AML-193 (cell line): ENCODE measurements around the gene HOXB7.

Experiments
- DNase-seq, 2 experiments: peaks; one replicate each; lab custom pipeline; 2025; lab: John Stamatoyannopoulos, UW

Gene HOXB7

GRCh38 chr17:48636177-48637018, 25.6 kb upstream of the HOXB7 start:
- DNase-seq = peak; percentile 86 to 91

DNA sequence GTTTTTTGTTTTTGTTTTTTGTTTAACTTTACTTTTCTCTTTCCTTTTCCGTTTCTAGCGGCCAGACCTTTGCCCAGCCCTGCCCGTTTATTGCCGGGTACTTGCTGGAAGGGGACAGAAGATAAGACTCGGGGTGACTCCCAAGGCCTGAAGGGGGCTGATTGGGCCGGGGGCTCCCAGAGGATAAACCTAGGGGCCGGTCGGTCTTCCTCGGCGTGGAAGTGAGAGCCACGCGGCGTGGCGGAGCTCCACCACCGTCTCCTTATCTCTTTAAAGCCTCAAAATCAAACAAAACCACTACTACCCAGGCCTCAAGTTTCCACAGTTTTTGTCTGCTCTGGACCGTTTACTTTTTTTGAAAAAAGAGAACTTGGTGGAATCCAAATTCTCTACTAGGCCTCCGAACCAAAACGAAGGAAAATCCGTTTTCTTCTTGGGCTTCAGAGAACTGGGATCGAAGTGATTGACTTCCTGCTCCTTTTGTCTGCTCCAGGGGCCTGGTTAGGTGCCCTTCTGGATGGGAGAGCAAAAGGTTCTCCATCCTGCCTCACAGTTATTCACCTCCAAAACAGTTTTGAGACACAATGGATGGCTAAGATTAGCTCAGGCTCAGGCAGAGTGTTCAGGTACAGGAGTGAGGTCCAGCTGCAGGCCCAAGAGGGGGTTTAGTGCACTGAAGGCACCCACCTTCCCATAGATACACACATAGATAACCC, 23.8 kb upstream of the HOXB7 start:
- no peak for DNase-seq

DNA sequence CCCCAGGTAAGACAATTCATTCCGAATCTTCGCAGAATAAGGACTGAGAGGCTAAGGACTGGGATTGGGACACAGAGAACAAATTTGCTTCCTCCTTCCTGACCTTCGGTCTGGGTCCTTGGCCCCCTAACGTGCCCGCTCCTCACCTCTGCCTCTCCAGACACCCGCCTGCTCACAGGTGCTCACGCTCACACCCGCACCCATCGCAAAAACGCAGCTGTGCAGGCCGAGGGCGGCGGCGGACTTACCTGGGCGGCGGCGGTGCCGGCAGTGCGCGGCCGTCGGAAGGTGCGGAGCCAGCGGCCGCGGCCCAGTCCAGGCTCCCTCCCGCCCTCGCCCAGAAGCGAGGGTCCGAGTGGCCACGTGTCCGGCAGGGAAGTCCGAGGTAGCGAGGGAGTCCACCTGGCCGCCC, 22.5 kb upstream of the HOXB7 start:
- no peak for DNase-seq

GRCh38 chr17:48632579-48633265, 21.9 kb upstream of the HOXB7 start:
- no peak for DNase-seq

GRCh38 chr17:48631693-48632578, 21.1 kb upstream of the HOXB7 start:
- DNase-seq = no peak

DNA sequence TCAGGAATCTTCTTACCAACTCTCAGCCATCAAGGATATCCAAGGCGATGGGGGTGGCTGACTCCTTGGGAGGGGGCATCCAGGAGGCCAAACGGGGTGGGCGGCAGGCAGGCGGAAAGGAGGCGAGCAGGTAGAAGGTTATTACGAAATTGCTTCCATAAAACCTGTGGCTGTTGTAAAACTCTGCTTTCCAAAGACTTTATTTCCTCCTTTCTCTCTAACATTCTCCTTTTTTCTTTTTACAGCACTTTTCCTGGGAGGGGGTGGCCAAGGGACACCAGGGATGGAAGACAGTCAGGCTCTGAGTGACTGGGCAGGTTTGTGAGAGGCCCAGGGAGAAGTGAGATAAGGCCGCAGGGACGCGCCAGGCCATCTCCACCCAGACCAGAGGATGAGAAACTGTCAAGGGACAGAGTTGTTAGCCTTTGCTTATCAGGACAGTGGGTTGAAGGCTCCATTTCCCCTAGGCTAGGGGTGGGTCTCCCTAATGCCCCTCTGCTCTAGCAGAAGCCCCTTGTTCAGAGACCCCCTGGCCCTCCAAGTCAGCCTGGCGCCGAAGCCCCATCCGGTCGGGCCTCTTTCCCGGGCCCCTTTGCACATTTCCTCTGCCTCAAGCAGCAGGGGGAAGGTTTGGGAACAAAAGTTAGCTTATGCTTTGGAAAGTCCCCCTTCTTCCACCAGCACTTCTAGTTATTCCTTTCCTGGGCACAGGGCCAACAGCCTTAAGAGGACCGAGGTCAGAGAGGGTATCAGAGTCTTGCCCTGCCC, 20.3 kb upstream of the HOXB7 start:
- DNase-seq = no peak

- DNase-seq = no peak
Measured at GRCh38 chr17:48630009-48630924, 19.4 kb upstream of the HOXB7 start.

DNA sequence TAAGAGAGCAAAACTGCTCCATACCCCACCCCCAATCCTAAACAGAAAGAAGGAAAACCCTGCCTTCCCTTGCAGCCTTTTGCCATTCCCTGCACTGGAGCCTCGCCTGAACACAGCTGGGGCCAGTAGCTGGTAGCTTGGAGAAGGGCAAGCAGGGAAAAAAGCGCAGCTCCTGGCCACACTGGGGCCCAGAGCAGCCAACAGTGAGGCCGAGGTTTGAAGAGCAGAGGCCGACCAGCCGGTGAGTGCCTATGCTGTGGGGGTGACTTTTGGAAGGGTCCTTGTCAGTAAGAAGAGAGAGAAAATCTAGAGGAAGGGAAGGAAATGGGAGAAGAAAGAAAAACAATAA, 18.6 kb upstream of the HOXB7 start:
- no peak for DNase-seq

- DNase-seq = peak in 1 of 2 experiments; percentile 9
Measured at GRCh38 chr17:48628649-48629410, 18.0 kb upstream of the HOXB7 start.

GRCh38 chr17:48627623-48628521, 17.1 kb upstream of the HOXB7 start:
- DNase-seq = no peak

DNA sequence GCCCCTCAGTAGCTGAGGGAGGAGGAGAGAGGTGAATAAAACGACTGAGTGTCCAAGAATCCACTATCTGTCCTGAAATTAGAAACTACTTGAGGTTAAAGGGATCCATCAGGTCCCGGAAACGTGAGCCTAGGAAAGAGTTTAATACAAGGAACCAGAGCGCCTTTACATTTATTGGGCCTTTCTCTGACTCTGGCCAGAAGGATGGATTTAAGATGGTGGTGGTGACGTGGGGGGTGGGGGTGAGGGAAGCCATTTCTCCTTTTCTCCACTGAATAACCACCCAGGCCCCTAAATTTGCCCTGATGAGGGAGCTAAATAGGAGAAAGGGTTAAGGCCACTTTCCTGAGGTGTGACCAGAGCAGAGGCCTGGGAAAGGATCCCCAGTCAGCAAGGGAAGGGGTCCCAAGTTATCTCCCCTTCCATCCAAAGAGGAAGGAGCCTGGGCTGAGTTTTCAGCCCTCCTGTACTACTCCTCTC, 16.3 kb upstream of the HOXB7 start:
- no peak for DNase-seq

DNA sequence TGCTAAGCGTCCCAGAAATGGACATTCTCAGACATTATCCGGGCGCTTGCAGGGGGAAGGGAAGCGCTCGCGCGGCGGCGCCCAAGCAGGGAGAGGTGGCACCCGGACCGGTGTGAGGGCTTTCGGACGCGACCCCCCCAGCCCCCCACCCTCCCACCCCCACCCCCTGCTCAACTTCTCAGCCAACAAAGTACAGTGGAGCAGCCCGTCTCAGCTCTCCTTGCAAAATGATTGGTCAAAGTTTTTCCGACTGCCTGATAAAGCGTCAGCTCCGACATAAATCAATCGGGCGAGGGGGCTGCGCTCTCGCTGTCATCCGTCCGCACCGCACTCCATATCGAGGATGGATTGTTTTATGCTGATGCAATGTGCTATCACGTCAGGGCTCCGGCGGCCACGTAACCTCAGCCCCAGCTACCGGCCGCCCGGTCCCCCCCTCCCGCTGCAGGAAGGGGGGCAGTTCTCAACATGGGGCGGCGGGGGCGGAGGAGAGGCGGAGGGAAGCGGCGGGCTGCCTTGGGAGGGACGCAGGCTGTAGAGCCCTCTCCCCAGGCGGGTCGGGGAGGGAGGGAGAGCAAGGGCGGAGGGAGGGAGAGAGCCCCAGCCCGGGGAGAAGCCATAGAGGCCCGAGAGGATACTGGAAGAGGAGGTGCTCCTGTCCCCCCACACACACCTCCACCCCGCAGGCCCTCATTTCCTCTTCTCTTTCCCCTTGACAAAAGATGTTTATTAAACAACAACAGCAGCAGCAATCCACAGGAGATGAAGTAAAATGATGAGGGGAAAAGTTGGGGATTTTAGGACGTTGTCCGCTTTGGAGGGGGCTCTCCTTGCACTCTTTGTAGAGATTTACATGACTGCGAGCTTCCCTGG, 15.7 kb upstream of the HOXB7 start, which contains the start of gene HOXB9:
Gene HOXB9 (minus strand): TSS at position 114 of the 873 bp plus-strand sequence. CDS start 89 bp downstream, at position 25.
- no peak for DNase-seq

DNA sequence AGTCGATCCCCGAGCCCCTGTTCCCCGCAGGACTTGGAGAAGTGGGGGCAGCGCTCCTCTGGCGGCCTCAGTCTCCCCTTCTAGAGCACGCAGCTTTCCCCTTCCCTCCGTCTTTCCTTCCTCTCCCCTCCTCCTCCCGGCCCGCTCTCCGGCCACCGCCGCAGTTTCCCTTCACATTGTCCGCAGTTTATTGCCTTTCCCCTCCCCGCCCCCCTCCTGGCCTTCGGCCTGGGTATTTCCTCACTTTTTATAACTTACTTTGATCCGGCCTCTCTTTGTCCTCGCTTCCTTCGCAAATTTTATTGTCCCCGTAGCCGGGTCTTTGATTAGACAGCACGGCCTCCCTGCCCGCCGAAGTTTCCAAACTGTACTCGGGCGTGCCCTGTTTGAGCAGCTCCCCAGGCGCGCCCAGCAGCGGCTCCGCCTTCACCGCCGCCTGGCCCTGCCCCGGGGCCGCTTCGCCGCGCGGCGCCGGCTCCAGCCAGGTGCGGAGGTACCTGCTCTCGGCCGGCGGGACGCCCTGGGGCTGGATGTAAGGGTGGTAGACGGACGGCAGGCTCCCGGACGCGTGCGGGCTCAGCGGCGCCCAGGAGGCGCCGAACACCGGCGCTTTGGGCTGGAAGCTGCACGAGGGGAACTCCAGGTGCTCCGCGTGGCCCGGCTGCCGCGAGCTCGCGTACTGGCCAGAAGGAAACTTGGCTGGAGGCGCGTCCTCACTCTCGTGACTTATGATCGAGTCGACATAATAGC, 14.9 kb upstream of the HOXB7 start:
- no peak for DNase-seq

DNA sequence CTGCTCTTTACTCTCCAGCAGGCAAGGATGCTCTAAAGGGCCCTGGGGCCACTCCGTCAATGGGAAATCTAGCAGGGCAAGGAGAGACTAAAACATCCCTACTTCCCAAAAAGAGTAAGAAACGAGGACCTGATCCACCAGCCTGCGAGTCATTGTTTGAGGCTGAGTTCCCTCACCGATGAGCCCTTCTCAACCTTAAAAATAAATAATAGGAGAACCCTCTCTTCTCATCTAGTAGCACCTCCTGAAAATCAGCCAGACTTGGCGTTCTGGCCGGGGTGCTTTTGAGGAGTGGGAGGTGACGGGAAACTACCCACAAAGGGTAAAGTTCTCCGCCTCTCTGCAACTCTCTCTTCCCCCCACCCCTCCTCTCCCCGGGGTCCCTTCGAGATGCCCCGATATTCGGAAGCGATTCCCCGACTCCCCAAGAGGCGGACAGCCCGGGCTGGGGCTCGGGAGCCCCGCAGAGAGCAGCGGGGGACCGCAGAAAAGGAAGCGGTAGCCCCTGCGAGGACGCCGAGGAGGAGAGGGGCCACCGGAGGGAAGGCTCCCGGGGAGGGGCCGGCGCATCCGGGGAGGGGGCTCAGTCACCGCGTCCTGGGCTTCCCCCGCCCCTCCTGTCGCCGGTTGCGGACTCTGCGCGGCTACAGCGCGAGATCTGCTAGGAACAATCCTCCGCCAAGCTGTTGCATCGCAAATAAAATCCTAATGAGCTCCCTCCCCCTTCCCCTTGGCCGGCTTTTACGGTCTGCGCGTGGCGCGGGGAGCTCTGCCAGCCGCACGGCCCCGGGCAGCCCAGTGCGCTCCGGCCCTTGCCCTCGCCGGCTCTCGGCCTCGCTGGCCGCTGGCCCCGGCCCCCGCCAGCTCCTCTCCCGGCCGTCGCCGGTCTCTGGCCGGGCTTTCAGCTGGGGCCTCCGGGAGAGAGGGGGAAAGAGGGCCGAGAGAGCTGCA, 14.0 kb upstream of the HOXB7 start:
- DNase-seq = no peak

- no peak for DNase-seq
Measured at GRCh38 chr17:48624118-48624517, 13.3 kb upstream of the HOXB7 start.
